SK-N-MC (cell line): Measurements from ENCODE around the gene TRIM46.

Experiments used
- EZH2 ChIP-seq: fragments of 200-600 bp; sonication (generic); IDR thresholded peaks from one replicate; pipeline ENCODE4 v1.6.1; 2017; ENCODE audit warnings: antibody characterized with exemption
- FOXP2 ChIP-seq: optimal IDR thresholded peaks from 2 replicates; pipeline ENCODE3; 2011; ENCODE audit warnings: mild to moderate bottlenecking, moderate library complexity; ENCODE audit not compliant: insufficient read depth; ENCODE audit errors: extremely low read length, control extremely low read depth
- POLR2AphosphoS5 ChIP-seq: IDR thresholded peaks from 2 replicates; pipeline ENCODE4 v1.6.1; 2012; ENCODE audit warnings: mild to moderate bottlenecking, low read depth, low read length, borderline replicate concordance

GRCh38 chr1:155140630-155140953 is 33.1 kb upstream of the TRIM46 start:
- TF ChIP-seq EZH2 = no peak
- TF ChIP-seq POLR2AphosphoS5 = no peak
- no peak for TF ChIP-seq FOXP2
